T-helper 2 cell (primary cell): ENCODE measurements around the gene DLG2.
"Not testable (repeated sequence)": the region's sequence is repeated elsewhere in the genome, so short reads cannot be mapped to it uniquely, and the experiment has no call there.

Source experiments
- DNase-seq, 5 experiments: peaks; one replicate each; pipeline versions ENCODE4 v3.0.0 to v3.0.0-alpha.2; 2012 to 2022
- total RNA-seq, 2 donors: gene quantifications; one replicate each; lab custom pipeline; 2026; lab: John Stamatoyannopoulos, UW

Gene DLG2
- total RNA-seq, result 1.9 to 4.4 reads per million in 2 donors

DNA sequence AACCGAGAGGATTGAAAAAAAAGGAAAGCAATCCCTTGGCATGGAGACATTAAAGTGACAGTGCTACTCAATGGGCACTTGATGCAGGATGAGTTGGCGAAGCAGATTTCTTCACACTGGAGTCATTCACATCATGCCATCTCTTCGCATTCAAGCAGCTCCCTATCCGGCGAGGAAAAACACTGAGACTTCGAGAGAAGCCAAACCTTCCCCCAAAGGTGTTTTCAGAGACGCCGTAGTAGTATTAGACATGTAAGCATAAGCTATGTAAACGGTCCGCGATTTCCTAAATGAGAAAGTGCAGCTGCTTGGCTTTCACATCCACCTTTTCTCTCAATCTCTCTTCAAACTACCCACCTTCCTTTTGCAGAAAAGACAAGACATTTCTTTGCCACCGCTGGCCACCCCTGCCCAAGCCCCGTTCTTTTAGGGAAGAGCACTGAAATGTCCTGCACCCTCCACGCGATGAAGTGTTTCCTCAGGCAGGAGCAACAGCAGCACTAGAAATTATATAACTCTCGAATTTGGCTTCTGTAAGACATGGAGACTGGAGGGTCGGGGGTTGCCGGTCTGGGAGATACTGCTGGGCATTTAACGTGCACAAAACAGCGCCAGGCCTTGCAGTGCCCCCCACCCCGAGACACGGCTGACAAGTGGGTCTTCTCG, at the start of gene DLG2:
TSS of gene DLG2 (minus strand) at position 13 of the 666 bp plus-strand sequence.
- DNase-seq, result peak in 2 of 5 experiments; percentile 12 to 23

DNA sequence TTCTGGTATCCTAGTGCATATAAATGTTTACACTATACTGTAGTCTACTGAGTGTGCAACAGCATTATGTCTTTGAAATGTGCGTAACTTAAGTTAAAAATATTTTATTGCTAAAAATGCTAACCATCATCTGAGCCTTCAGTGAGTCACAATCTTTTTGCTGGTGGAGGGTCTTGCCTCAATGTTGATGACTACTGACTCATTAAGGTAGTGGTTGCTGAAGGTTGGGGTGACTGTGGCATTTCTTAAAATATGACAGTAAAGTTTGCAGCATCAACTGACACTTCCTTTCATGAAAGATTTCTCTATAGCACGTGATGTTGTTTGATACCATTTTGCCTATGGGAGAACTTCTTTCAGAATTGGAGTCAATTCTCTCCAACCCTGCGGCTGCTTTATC, 46.2 kb upstream of the DLG2 start:
- DNase-seq, result peak in 1 of 5 experiments; percentile 75

DNA sequence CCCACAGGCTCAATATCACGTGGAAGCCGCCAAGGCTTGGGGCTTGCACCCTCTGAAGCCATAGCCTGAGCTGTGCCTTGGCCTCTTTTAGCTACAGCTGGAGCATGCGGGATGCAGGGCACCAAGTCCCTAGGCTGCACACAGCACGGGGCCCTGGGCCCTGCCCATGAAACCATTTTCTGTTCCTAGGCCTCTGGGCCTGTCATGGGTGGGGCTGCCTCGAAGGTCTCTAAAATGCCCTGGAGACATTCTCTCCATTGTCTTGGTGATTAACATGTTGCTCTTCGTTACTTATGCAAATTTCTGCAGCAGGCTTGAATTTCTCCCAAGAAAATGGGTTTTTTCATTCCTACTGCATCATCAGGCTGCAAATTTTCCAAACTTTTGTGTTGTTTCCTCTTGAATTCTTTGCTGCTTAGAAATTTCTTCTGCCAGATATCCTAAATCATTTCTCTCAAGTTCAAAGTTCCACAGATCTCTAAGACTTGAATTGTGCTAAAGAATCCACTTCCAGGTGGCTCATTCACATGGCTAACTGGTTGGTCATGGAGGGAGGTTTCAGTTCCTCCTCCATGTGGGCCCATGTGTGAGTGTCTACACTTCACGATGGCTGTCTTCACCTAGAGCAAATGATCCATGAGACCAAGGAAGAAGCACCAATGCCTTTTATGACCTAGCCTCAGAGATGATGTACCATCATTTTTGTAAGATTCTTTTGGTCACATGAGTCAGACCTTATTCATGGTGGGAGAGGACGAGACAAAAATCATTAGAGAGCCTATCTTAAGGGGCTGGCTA, 45.2 kb upstream of the DLG2 start:
- no peak for DNase-seq

- not testable (repeated sequence) for DNase-seq
Measured at GRCh38 chr11:85670949-85671663, 44.0 kb upstream of the DLG2 start.

DNA sequence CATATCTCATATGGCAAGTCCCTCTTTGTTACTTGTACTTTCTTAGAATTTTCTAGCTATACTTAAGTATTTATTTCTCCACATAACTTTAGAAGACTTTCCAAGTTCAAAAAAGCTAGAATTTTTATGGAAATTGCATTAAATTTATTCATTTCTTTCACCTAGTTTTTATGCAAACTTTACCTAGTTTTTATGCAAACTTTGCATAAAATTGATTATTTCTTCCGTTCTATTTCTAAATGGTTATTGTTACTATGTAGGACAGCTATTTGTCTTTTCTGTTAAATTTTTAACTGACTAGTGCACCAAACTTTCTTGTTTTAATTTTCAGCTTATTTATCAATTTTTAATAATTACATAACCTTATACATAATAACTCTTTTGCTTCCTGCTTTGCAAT, 41.0 kb upstream of the DLG2 start:
- DNase-seq, result no peak

DNA sequence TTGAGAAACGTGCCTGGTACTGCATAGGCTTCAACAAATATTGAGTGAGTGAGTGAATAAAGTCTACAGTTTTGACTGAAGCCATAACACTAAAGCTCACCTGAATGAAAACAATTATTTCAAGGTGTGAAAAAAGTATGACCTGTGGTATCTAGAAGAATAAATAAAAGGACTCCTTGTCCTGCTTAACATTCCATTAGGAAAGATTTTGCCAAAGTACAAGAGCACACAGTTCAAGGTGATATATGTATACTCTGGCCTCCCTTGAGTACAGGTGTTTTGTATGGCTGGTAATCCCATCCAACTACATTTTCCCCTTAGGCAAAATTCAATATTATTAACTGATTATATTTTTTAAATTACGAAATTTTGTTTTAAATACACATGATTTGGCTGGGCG, 39.5 kb upstream of the DLG2 start:
- no peak for DNase-seq

- no peak for DNase-seq
Measured at GRCh38 chr11:85665733-85666132, 38.6 kb upstream of the DLG2 start.

- DNase-seq, result peak; percentile 74 to 96 (median 87)
Measured at GRCh38 chr11:85664615-85665481, 37.7 kb upstream of the DLG2 start, which contains the start of gene CREBZF. Gene CREBZF (minus strand): TSS chr11:85665129. CDS start chr11:85664875, 254 bp downstream.

DNA sequence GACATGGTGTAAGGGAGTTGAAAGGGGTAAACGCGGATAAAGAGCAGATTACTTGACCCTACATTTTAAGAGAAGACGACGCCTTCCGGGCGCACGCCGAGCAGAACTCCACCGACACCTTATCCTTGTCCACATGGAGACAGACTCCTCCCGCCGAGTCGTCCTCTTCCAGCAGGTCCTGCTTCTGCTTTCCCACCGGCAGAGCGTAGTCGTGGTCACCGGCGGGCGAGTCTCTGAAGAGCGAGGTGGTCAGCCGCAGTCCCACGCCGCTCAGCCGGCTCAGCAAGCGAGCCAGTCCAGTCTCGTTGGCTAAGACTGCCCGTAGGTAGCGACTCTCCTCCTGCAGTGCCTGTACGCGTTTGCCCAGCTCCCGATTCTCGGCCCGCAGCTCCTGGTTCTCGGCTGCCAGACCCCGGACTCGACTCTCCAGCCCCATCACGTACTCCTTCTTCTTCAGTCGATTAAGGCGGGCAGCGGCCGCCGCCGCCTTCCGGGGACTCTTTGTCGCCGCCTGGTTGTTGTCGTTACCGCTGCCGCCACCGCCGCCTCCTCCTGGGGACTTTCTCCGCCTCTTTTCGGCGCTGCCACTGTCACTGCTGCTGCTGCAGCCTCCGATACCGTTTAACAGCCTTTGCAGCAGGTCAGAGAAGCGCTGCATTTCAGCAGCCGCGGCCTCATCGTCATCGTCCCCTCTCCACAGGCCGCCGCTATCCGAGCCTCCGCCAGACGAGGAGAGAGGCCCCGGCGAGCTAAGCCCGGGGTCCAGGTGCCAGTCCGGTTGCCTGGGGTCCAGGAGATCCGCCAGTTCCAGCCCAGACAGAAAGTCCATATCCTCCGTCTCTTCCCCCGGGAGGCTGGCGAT, 36.8 kb upstream of the DLG2 start:
- DNase-seq, result peak; percentile 80 to 95 (median 85)

DNA sequence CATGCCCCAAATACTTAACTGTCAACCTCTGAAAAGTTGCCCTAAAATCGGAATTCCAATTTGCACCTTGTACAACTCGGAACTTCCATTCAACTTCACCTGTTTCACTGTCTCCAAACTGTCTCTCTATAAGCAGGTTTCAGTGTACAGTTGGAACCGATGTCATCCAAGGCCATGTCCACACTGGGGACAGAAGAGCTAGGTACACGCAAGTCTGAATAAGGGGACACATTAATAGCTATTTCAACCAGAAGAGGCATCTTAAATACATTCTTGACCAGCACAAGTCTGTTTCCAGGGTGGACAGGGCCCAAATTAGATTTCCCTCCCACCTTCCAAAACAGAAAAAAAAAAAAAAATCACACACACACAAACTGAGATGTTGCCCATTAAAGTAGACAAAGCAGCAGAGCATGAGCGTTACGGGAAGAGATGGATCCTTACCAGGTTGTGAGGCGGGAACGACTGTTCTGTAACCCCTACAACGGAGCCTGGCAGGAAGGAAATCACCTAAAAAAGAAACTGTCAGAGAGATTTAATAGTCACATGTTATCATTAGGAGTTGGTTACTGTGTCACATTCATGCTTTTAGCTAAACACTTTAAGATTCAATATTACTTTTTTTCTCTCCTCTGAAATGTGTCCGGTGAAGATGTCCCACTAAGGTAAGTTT, 36.1 kb upstream of the DLG2 start:
- DNase-seq, result peak in 2 of 5 experiments; percentile 18 to 35

GRCh38 chr11:85661972-85662664, 35.0 kb upstream of the DLG2 start:
- no peak for DNase-seq

- no peak for DNase-seq
Measured at GRCh38 chr11:85658180-85658579, 31.0 kb upstream of the DLG2 start.

DNA sequence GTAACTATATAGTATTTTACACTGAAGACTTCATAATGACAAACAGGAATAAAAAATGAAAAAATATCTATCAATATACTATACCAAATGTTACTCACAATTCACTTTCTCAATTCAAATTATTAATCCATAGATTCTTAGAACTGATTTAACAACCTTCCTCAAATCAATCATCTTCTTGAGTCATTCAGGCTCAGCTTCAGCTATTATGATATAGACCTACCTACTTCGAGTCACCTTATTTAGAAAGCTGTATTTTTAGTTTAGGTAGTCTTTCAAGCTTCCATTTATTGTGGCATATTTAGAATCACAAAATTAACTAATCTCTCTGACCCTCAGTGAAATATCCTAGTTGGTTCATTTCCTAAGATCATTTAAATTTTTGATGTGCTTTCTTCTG, 29.6 kb upstream of the DLG2 start:
- DNase-seq, result no peak

DNA sequence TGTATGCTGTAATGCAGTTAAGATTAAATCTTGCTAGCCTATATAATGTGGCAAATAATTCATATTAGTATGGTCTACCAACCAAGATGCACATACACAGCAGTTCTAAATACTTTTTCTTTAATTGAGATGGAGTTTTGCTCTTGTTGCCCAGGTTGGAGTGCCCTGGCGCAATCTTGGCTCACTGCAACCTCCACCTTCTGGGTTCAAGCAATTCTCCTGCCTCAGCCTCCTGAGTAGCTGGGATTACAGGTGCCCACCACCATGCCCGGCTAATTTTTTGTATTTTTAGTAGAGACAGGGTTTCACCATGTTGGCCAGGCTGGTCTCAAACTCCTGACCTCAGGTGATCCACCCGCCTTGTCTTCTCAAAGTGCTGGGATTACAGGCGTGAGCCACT, 27.2 kb upstream of the DLG2 start:
- not testable (repeated sequence) for DNase-seq

DNA sequence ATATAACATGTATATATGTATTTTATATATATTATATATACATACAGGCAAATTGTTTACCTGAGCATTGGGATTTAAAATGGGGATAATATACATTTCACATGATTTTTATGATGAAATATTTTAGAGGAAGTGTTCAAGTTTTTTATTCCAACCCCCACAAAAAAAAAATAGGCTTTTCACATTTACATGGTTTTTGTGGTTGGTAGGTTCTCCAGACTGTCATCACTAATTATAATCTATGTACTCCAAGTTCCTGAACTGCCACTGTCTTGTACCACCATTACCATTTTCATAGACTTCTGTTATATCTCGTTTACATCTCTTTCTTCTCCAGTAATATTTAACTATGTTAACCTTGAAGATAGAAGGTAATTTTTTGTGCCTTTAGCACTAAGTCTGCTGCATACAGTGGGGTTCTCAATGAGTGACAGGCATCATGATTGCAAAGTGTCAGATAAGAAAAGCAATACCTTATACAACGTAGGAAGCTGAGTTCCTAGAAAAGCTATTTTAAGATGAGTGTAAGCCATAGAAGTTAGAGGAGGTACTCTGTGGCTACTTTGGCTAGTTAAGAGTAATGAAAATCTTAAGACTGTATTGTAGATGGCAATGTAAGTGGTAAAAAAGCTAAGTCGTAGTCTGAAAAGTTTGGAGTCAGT, 25.8 kb upstream of the DLG2 start:
- no peak for DNase-seq

- DNase-seq, result no peak
Measured at GRCh38 chr11:85651118-85651517, 24.0 kb upstream of the DLG2 start.

- DNase-seq, result peak; percentile 77 to 93 (median 87)
Measured at GRCh38 chr11:85647604-85648299, 20.6 kb upstream of the DLG2 start, which contains the start of gene TMEM126A. Gene TMEM126A (plus strand): TSS chr11:85647967. CDS start chr11:85650256, 2,289 bp downstream.

- DNase-seq, result no peak
Measured at GRCh38 chr11:85647078-85647477, 19.9 kb upstream of the DLG2 start.

- DNase-seq, result no peak
Measured at GRCh38 chr11:85643191-85643614, 16.1 kb upstream of the DLG2 start.
